ENCODE measurements around the gene MAPT. TPM values are rescaled to one million over a fixed set of nuclear protein-coding genes. Genes with fewer than 3 reads are reported as not detected.

MAPT gene
- total RNA-seq, 2 experiments from 2014 or later, result 1.3 to 1.4 TPM

DNA sequence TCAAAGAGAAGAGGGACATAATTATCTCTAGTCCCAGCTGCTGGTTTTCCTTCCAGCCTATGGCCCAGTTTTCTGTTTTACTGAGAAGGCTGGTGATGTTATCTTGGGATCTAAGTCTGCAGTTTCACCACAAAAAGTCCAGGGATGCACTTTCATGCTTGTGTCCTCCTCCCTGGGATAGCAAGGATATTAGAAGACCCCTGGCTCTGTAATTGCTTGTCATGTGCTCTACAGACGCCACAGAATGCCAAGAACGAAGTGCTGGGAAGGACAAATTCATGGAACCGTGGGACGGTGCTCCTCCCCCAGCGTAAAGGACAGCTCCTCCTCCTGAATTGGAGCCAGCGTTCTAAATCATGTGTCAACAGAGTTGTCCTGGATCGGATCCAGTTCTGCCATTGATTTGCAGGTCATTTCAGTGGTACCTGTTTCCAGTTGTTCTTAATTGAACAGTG lies 8.6 kb downstream of the MAPT start:
- peaks cover 57% of the 10 kb centered on the region for H3K27me3 Mint-ChIP-seq
- H3K27ac Mint-ChIP-seq, result no peak overlapping the region
- intact Hi-C loops (cut with micrococcal nuclease), result no loop called here
- H3K4me1 Mint-ChIP-seq (ENCODE audit: low read depth), result peaks cover 14% of the 10 kb centered on the region
- H3K9me3 Mint-ChIP-seq, result no peaks in the 10 kb centered on the region
- POLR2A ChIA-PET, result no interaction called here
- H3K36me3 Mint-ChIP-seq (ENCODE audit: low read depth), result no peaks in the 10 kb centered on the region
- no peak for TF ChIP-seq CTCF (IDR thresholded peaks at IDR 0.05)
- ATAC-seq, result no peak
- no peak for DNase-seq
- CTCF ChIA-PET, result interaction anchor here (1.8 kb wide), 1 partner anchor 9 kb away, joined by 7 read pairs; the partner anchor contains the start of gene MAPT
- H3K4me3 Mint-ChIP-seq, result no peak overlapping the region

DNA sequence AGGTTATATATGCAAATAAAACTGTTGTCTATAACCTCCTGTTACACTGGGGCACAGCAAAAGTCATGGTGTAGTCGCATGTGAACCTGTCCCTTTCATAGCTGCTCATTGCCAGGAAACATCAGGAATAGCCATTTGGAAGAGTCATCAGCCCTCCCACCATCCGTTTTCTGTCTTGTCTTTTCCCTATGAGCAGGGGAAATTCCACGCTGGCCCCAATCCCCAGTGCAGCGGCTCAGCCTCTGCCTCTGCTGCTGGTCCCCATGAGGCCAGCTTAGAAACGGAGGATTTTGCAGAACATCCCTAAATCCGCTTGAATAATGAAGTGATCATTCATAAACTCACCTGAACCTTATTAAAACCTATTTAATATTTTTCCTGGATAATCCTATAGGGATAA lies 10.5 kb downstream of the MAPT start:
- intact Hi-C loops (cut with micrococcal nuclease), result no loop called here
- H3K4me3 Mint-ChIP-seq, result no peak overlapping the region
- no peaks in the 10 kb centered on the region for H3K36me3 Mint-ChIP-seq (ENCODE audit: low read depth)
- peaks cover 23% of the 10 kb centered on the region for H3K4me1 Mint-ChIP-seq (ENCODE audit: low read depth)
- no peak for TF ChIP-seq CTCF (IDR thresholded peaks at IDR 0.05)
- ChIA-PET CTCF (interaction anchor here (0.6 to 1.5 kb wide), 2 partner anchors 10 to 11 kb away, joined by 4 to 7 read pairs; partner anchors contain the start of gene MAPT), POLR2A (interaction anchor here (0.9 kb wide), 1 partner anchor 9 kb away, joined by 3 read pairs; no protein-coding TSS in a partner anchor)
- peaks cover 38% of the 10 kb centered on the region for H3K27me3 Mint-ChIP-seq
- H3K9me3 Mint-ChIP-seq, result no peaks in the 10 kb centered on the region
- ATAC-seq (no peak), DNase-seq (no peak)
- no peak overlapping the region for H3K27ac Mint-ChIP-seq

DNA sequence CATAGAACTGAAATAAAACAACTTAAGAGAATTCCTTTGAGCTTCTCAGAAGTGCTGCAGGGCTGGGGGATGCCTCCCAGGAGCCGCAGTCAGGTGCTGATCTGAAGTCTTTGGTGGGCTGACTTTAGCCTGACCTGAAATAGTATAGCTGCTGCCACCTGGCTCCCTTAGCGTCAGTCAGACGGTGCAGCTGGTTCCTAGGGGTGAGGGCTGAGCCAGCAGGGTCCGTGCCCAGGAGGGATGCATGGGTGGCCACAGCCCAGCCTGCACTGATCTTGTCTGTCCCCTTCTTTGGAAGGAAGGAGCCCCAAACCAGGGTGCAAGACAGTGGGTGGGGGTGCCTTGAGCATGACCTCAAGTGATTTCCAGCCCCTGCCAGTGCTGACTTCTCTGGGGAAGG lies 11.5 kb downstream of the MAPT start:
- CTCF ChIA-PET, result interaction anchor here (1.5 to 3.6 kb wide), 2 partner anchors 12 to 43 kb away, joined by 7 to 18 read pairs; no protein-coding TSS in a partner anchor
- H3K27me3 Mint-ChIP-seq, result peaks cover 34% of the 10 kb centered on the region
- no peaks in the 10 kb centered on the region for H3K9me3 Mint-ChIP-seq

GRCh38 chr17:45906237-45906636 lies 11.9 kb downstream of the MAPT start:
- Mint-ChIP-seq H3K4me3 (no peak overlapping the region), H3K9me3 (no peaks in the 10 kb centered on the region), H3K27ac (no peak overlapping the region), H3K4me1 (ENCODE audit: low read depth) (peaks cover 23% of the 10 kb centered on the region), H3K36me3 (ENCODE audit: low read depth) (no peaks in the 10 kb centered on the region), H3K27me3 (peaks cover 32% of the 10 kb centered on the region)
- intact Hi-C loops (cut with micrococcal nuclease), result no loop called here
- ATAC-seq, result no peak
- ChIA-PET POLR2A (no interaction called here), CTCF (interaction anchor here (3.6 kb wide), 1 partner anchor 43 kb away, joined by 18 read pairs; no protein-coding TSS in a partner anchor)
- TF ChIP-seq CTCF (IDR thresholded peaks at IDR 0.05), result no peak
- no peak for DNase-seq

More for the DNA sequence above, 11.5 kb downstream of the MAPT start:
- no peak for TF ChIP-seq CTCF (IDR thresholded peaks at IDR 0.05)
- POLR2A ChIA-PET, result no interaction called here
- peaks cover 23% of the 10 kb centered on the region for H3K4me1 Mint-ChIP-seq (ENCODE audit: low read depth)
- DNase-seq (no peak), ATAC-seq (no peak)
- no peak overlapping the region for H3K27ac Mint-ChIP-seq
- intact Hi-C loops (cut with micrococcal nuclease), result no loop called here
- H3K4me3 Mint-ChIP-seq, result no peak overlapping the region
- H3K36me3 Mint-ChIP-seq (ENCODE audit: low read depth), result no peaks in the 10 kb centered on the region

- H3K4me1 Mint-ChIP-seq (ENCODE audit: low read depth), result peaks cover 23% of the 10 kb centered on the region
- intact Hi-C loops (cut with micrococcal nuclease), result no loop called here
- ATAC-seq, result peak; percentile 71
- DNase-seq, result peak; percentile 80
- peaks cover 33% of the 10 kb centered on the region for H3K27me3 Mint-ChIP-seq
- H3K9me3 Mint-ChIP-seq, result peaks cover 2% of the 10 kb centered on the region
- TF ChIP-seq CTCF (IDR thresholded peaks at IDR 0.05), result no peak
- peaks cover 1% of the 10 kb centered on the region for H3K36me3 Mint-ChIP-seq (ENCODE audit: low read depth)
- H3K4me3 Mint-ChIP-seq, result no peak overlapping the region
- ChIA-PET POLR2A (interaction anchor here (0.9 to 1.6 kb wide), 3 partner anchors 9 to 14 kb away, joined by 3 to 7 read pairs (median 4); no protein-coding TSS in a partner anchor), CTCF (interaction anchor here (1.2 to 3.6 kb wide), 2 partner anchors 14 to 42 kb away, joined by 5 to 18 read pairs; no protein-coding TSS in a partner anchor)
- H3K27ac Mint-ChIP-seq, result peak overlapping the region; percentile 27
Observed at GRCh38 chr17:45906927-45907622, 12.7 kb downstream of the MAPT start.

Measured in activated CD8-positive, alpha-beta T cell treated with anti-CD3 and anti-CD28 coated beads for 36 hours (primary cell).